SK-N-SH treated with all-trans-retinoic acid at 6 μM for 48 hours (cell line): ENCODE data around the gene SNRNP25.

Experiments
- ARNTL ChIP-seq: fragments of 450-650 bp; formaldehyde crosslinking; IDR thresholded peaks from 2 replicates; pipeline ENCODE4 v1.5.0; 2020; ENCODE audit warnings: low read depth, mild to moderate bottlenecking, moderate library complexity, borderline replicate concordance
- ESRRG ChIP-seq: fragments of 250-450 bp; sonication (Bioruptor Pico); IDR thresholded peaks from 2 replicates; pipeline ENCODE4 v1.6.1; 2021; ENCODE audit warnings: mild to moderate bottlenecking
- GLIS3 ChIP-seq: fragments of 250-450 bp; sonication (Bioruptor Pico); IDR thresholded peaks from 2 replicates; pipeline ENCODE4 v1.5.0; 2020; ENCODE audit warnings: mild to moderate bottlenecking, moderate library complexity
- ISL1 ChIP-seq: fragments of 250-450 bp; sonication (Bioruptor Pico); IDR thresholded peaks from 2 replicates; pipeline ENCODE4 v2.1.2; 2022; ENCODE audit warnings: mild to moderate bottlenecking, moderate library complexity
- PPARA ChIP-seq: fragments of 250-450 bp; sonication (Bioruptor Pico); IDR thresholded peaks from 2 replicates; pipeline ENCODE4 v1.5.0; 2020; ENCODE audit warnings: mild to moderate bottlenecking, borderline replicate concordance
- RARB ChIP-seq: fragments of 250-450 bp; sonication (Bioruptor Pico); IDR thresholded peaks from 2 replicates; pipeline ENCODE4 v1.8.0; 2021; ENCODE audit warnings: mild to moderate bottlenecking, moderate library complexity
- ZFP3 ChIP-seq: fragments of 250-450 bp; sonication (Bioruptor Pico); IDR thresholded peaks from 2 replicates; pipeline ENCODE4 v1.5.0; 2020; ENCODE audit warnings: mild to moderate bottlenecking, moderate library complexity
- ZFP30 ChIP-seq: fragments of 450-650 bp; formaldehyde crosslinking; IDR thresholded peaks from 2 replicates; pipeline ENCODE4 v1.5.0; 2022; ENCODE audit warnings: mild to moderate bottlenecking, moderate library complexity
- TF ChIP-seq, protein P1 (sequence below): fragments of 250-450 bp; sonication (Bioruptor Pico); IDR thresholded peaks from 2 replicates; pipeline ENCODE4 v1.8.0; 2021; ENCODE audit warnings: low read depth, mild to moderate bottlenecking, moderate library complexity, borderline replicate concordance
- TF ChIP-seq, protein P2 (sequence below): fragments of 250-450 bp; sonication (Bioruptor Pico); IDR thresholded peaks from 2 replicates; pipeline ENCODE4 v1.8.0; 2020; ENCODE audit warnings: mild to moderate bottlenecking, moderate library complexity, borderline replicate concordance
- TF ChIP-seq, protein P3 (sequence below): fragments of 250-450 bp; sonication (Bioruptor Pico); IDR thresholded peaks from 2 replicates; pipeline ENCODE4 v1.5.0; 2020; ENCODE audit warnings: mild to moderate bottlenecking, moderate library complexity
- TF ChIP-seq, protein P4 (sequence below): fragments of 250-450 bp; sonication (Bioruptor Pico); IDR thresholded peaks from 2 replicates; pipeline ENCODE4 v1.5.1; 2021; ENCODE audit warnings: mild to moderate bottlenecking, moderate library complexity

DNA sequence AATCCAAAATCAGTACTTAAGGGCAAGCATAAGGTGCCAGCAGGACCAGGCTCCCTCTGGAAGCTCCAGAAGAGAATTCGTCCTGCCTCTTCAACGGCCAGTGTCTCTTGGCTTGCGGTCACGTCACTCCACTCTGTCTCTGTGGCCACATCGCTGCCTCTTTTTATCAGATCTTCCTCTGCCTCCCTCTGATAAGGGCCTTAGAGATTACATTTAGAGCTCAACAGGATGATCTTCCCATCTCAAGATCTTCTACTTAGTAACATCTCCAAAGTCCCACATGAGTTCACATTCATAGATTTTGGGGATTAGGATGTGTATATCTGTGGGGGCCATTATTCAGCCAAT lies 41.3 kb downstream of the SNRNP25 start:
- TF ChIP-seq ARNTL (CRISPR knock-in tag) (no peak), ZFP3 (no peak), ISL1 (CRISPR knock-in tag) (no peak), ZFP30 (CRISPR knock-in tag) (no peak), RARB (CRISPR knock-in tag) (no peak), PPARA (no peak), GLIS3 (CRISPR knock-in tag) (no peak), ESRRG (CRISPR knock-in tag) (no peak)
- TF ChIP-seq, protein P1, sequence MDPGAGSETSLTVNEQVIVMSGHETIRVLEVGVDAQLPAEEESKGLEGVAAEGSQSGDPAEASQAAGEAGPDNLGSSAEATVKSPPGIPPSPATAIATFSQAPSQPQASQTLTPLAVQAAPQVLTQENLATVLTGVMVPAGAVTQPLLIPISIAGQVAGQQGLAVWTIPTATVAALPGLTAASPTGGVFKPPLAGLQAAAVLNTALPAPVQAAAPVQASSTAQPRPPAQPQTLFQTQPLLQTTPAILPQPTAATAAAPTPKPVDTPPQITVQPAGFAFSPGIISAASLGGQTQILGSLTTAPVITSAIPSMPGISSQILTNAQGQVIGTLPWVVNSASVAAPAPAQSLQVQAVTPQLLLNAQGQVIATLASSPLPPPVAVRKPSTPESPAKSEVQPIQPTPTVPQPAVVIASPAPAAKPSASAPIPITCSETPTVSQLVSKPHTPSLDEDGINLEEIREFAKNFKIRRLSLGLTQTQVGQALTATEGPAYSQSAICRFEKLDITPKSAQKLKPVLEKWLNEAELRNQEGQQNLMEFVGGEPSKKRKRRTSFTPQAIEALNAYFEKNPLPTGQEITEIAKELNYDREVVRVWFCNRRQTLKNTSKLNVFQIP: no peak
- TF ChIP-seq, protein P2, sequence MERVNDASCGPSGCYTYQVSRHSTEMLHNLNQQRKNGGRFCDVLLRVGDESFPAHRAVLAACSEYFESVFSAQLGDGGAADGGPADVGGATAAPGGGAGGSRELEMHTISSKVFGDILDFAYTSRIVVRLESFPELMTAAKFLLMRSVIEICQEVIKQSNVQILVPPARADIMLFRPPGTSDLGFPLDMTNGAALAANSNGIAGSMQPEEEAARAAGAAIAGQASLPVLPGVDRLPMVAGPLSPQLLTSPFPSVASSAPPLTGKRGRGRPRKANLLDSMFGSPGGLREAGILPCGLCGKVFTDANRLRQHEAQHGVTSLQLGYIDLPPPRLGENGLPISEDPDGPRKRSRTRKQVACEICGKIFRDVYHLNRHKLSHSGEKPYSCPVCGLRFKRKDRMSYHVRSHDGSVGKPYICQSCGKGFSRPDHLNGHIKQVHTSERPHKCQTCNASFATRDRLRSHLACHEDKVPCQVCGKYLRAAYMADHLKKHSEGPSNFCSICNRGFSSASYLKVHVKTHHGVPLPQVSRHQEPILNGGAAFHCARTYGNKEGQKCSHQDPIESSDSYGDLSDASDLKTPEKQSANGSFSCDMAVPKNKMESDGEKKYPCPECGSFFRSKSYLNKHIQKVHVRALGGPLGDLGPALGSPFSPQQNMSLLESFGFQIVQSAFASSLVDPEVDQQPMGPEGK (CRISPR knock-in tag): no peak
- TF ChIP-seq, protein P3, sequence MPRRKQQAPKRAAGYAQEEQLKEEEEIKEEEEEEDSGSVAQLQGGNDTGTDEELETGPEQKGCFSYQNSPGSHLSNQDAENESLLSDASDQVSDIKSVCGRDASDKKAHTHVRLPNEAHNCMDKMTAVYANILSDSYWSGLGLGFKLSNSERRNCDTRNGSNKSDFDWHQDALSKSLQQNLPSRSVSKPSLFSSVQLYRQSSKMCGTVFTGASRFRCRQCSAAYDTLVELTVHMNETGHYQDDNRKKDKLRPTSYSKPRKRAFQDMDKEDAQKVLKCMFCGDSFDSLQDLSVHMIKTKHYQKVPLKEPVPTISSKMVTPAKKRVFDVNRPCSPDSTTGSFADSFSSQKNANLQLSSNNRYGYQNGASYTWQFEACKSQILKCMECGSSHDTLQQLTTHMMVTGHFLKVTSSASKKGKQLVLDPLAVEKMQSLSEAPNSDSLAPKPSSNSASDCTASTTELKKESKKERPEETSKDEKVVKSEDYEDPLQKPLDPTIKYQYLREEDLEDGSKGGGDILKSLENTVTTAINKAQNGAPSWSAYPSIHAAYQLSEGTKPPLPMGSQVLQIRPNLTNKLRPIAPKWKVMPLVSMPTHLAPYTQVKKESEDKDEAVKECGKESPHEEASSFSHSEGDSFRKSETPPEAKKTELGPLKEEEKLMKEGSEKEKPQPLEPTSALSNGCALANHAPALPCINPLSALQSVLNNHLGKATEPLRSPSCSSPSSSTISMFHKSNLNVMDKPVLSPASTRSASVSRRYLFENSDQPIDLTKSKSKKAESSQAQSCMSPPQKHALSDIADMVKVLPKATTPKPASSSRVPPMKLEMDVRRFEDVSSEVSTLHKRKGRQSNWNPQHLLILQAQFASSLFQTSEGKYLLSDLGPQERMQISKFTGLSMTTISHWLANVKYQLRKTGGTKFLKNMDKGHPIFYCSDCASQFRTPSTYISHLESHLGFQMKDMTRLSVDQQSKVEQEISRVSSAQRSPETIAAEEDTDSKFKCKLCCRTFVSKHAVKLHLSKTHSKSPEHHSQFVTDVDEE (CRISPR knock-in tag): no peak
- TF ChIP-seq, protein P4, sequence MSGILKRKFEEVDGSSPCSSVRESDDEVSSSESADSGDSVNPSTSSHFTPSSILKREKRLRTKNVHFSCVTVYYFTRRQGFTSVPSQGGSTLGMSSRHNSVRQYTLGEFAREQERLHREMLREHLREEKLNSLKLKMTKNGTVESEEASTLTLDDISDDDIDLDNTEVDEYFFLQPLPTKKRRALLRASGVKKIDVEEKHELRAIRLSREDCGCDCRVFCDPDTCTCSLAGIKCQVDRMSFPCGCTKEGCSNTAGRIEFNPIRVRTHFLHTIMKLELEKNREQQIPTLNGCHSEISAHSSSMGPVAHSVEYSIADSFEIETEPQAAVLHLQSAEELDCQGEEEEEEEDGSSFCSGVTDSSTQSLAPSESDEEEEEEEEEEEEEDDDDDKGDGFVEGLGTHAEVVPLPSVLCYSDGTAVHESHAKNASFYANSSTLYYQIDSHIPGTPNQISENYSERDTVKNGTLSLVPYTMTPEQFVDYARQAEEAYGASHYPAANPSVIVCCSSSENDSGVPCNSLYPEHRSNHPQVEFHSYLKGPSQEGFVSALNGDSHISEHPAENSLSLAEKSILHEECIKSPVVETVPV (CRISPR knock-in tag): no peak
